Esophagus muscularis mucosa (tissue), 4 donors: ENCODE measurements around the gene COPZ1. TPM values are rescaled to one million over a fixed set of nuclear protein-coding genes. Genes with fewer than 3 reads are reported as not detected.

Source experiments
- DNase-seq: peaks from one replicate; pipeline ENCODE4 v3.0.0-alpha.2; 2017; ENCODE audit errors: extremely low spot score
- H3K27ac ChIP-seq, 4 donors: fragments of 200-600 bp; sonication (generic); replicated peaks in 1 of 4; 1 replicate in 3 of 4; 2 replicates in 1 of 4; pipeline ENCODE4 v1.5.1; 2016 to 2019; ENCODE audit warnings: mild to moderate bottlenecking in 1 of 4
- H3K27me3 ChIP-seq, 4 donors: fragments of 200-600 bp; sonication (generic); one replicate each; pipeline versions ENCODE4 v1.5.1 to v1.6.0; 2016 to 2019
- H3K36me3 ChIP-seq, 4 donors: fragments of 200-600 bp; sonication (generic); one replicate each; pipeline ENCODE4 v1.5.1; 2016 to 2019
- H3K4me1 ChIP-seq, 4 donors: fragments of 200-600 bp; sonication (generic); one replicate each; pipeline ENCODE4 v1.5.1; 2016 to 2019
- H3K4me3 ChIP-seq, 4 donors: fragments of 200-600 bp; sonication (generic); 1 replicate in 2 of 4; 2 replicates in 2 of 4; pipeline ENCODE4 v1.5.1; 2016 to 2019; ENCODE audit warnings: mild to moderate bottlenecking in 4 of 4, moderate library complexity in 1 of 4
- H3K9me3 ChIP-seq, 4 donors: fragments of 200-600 bp; sonication (generic); 1 replicate in 3 of 4; 2 replicates in 1 of 4; pipeline ENCODE4 v1.5.1; 2016 to 2019
- CTCF ChIP-seq, 3 experiments: fragments of 200-600 bp in 2 of 3; fragments of 450-650 bp in 1 of 3; sonication (generic) in 2 of 3; IDR thresholded peaks; one replicate each; pipeline ENCODE4 v1.5.1; 2017 to 2019; ENCODE audit warnings: antibody characterized with exemption in 3 of 3, mild to moderate bottlenecking in 2 of 3, moderate library complexity in 1 of 3
- EP300 ChIP-seq: sonication (generic); formaldehyde crosslinking; IDR thresholded peaks from one replicate; pipeline ENCODE4 v1.6.1; 2017; ENCODE audit warnings: antibody characterized with exemption
- POLR2A ChIP-seq: fragments of 450-650 bp; IDR thresholded peaks from one replicate; pipeline ENCODE4 v1.6.1; 2017; ENCODE audit warnings: antibody characterized with exemption, moderate library complexity, mild to moderate bottlenecking, low read depth
- POLR2AphosphoS5 ChIP-seq, 2 donors: sonication (generic); formaldehyde crosslinking; IDR thresholded peaks; one replicate each; pipeline ENCODE4 v1.6.1; 2017; ENCODE audit warnings: antibody characterized with exemption in 2 of 2
- WGBS: methylation state at CpG from one replicate; pipeline ENCODE4 v1.1.5; 2018; 5-methylcytosine and 5-hydroxymethylcytosine counted together
- intact Hi-C: fragments of 100-400 bp; cut with DNase I; formaldehyde crosslinking; loops from one replicate; pipeline ENCODE4 v1.15.1; 2023
- total RNA-seq, 4 donors: library from RNA; depleted of rRNA; stranded (reverse); fragments of >200 nt; gene quantifications; one replicate each; pipeline versions ENCODE4 v1.1.0 to v1.2.1, GENCODE V29; 2016

The COPZ1 gene
- total RNA-seq, 4 donors from 2014 or later: 41.1 to 61.9 (median 48.5) TPM

- DNase-seq: no peak
- H3K27me3 ChIP-seq: no peaks in the 10 kb centered on the region
- intact Hi-C loops: no loop called here
- H3K36me3 ChIP-seq: no peaks in the 10 kb centered on the region
- no peak overlapping the region for H3K4me3 ChIP-seq
- H3K9me3 ChIP-seq: no peaks in the 10 kb centered on the region
- TF ChIP-seq CTCF (IDR thresholded peaks at IDR 0.05): no peak
- TF ChIP-seq POLR2A: no peak
- no peak for TF ChIP-seq POLR2AphosphoS5 (IDR thresholded peaks at IDR 0.05)
- TF ChIP-seq EP300: no peak
- WGBS: 59% methylated on average over 10 of the region's 10 CpGs
- peak overlapping the region; percentile 37 to 58 (median 49) for H3K27ac ChIP-seq
- H3K4me1 ChIP-seq: peaks cover 7 to 18% (median 11%) of the 10 kb centered on the region in 4 donors
Measured at GRCh38 chr12:54385251-54385914, 60.5 kb downstream of the COPZ1 start.

GRCh38 chr12:54386403-54387113 is 61.6 kb downstream of the COPZ1 start:
- Histone ChIP-seq H3K4me3 (no peak overlapping the region), H3K9me3 (no peaks in the 10 kb centered on the region), H3K4me1 (peaks cover 12 to 28% (median 22%) of the 10 kb centered on the region in 4 donors), H3K27ac (no peak overlapping the region), H3K36me3 (no peaks in the 10 kb centered on the region), H3K27me3 (no peaks in the 10 kb centered on the region)
- TF ChIP-seq POLR2A: no peak
- no peak for TF ChIP-seq POLR2AphosphoS5 (IDR thresholded peaks at IDR 0.05)
- TF ChIP-seq EP300: no peak
- TF ChIP-seq CTCF (IDR thresholded peaks at IDR 0.05): no peak
- intact Hi-C loops: no loop called here
- DNase-seq: no peak
- WGBS: 89% methylated on average over 3 of the region's 3 CpGs

GRCh38 chr12:54387114-54387467 is 62.2 kb downstream of the COPZ1 start:
- H3K27ac ChIP-seq: no peak overlapping the region

GRCh38 chr12:54388237-54389133 is 63.6 kb downstream of the COPZ1 start:
- intact Hi-C loops: no loop called here
- Histone ChIP-seq H3K27me3 (no peaks in the 10 kb centered on the region), H3K4me1 (peaks cover 15 to 37% (median 29%) of the 10 kb centered on the region in 4 donors), H3K27ac (no peak overlapping the region), H3K36me3 (peaks cover 0 to 7% (median 2%) of the 10 kb centered on the region in 4 donors), H3K9me3 (no peaks in the 10 kb centered on the region), H3K4me3 (no peak overlapping the region)
- TF ChIP-seq POLR2A (no peak), POLR2AphosphoS5 (IDR thresholded peaks at IDR 0.05) (no peak), CTCF (IDR thresholded peaks at IDR 0.05) (no peak), EP300 (no peak)
- WGBS: 79% methylated on average over 4 of the region's 4 CpGs
- no peak for DNase-seq

More at GRCh38 chr12:54387114-54387467, 62.2 kb downstream of the COPZ1 start:
- no peaks in the 10 kb centered on the region for H3K9me3 ChIP-seq
- H3K36me3 ChIP-seq: no peaks in the 10 kb centered on the region
- H3K4me3 ChIP-seq: no peak overlapping the region
- peaks cover 15 to 34% (median 27%) of the 10 kb centered on the region in 4 donors for H3K4me1 ChIP-seq
- TF ChIP-seq POLR2A: no peak
- TF ChIP-seq CTCF (IDR thresholded peaks at IDR 0.05): no peak
- no peak for TF ChIP-seq EP300
- no peak for TF ChIP-seq POLR2AphosphoS5 (IDR thresholded peaks at IDR 0.05)
- WGBS: 93% methylated on average over 3 of the region's 3 CpGs
- intact Hi-C loops: no loop called here
- H3K27me3 ChIP-seq: no peaks in the 10 kb centered on the region
- no peak for DNase-seq
